OCI-LY7 (cell line): ENCODE measurements around the gene FAM193A.

Experiments
- CTCF ChIP-seq: fragments of 200-600 bp; sonication (generic); conservative IDR thresholded peaks from 2 replicates; pipeline ENCODE4 v1.5.1; 2014; ENCODE audit warnings: mild to moderate bottlenecking, antibody characterized with exemption, low read length, moderate library complexity, mixed read lengths
- EZH2phosphoT487 ChIP-seq: fragments of 200-600 bp; sonication (generic); IDR thresholded peaks from 2 replicates; pipeline ENCODE4 v1.6.1; 2018; ENCODE audit warnings: low read depth, borderline replicate concordance, mild to moderate bottlenecking, mixed run types, antibody characterized with exemption, low read length, moderate library complexity, mixed read lengths

GRCh38 chr4:2574863-2575262 lies 38.4 kb downstream of the FAM193A start:
- TF ChIP-seq CTCF (no peak), EZH2phosphoT487 (no peak)
